Measurements from ENCODE around the gene SUSD4. TPM values are rescaled to one million over a fixed set of nuclear protein-coding genes. Genes with fewer than 3 reads are reported as not detected.

The SUSD4 gene
- polyA plus RNA-seq, 2 of the 4 experiments (the other 2 are of a cell fraction) = 0.61 to 0.85 TPM

- Histone ChIP-seq H3K27ac (no peak overlapping the region), H3K9me3 (no peaks in the 10 kb centered on the region), H3K4me2 (no peak overlapping the region), H3K4me1 (no peaks in the 10 kb centered on the region), H3K4me3 (no peak overlapping the region)
- DNase-seq (ENCODE audit: low read depth in 1 of 2, low spot score in 1 of 2) (no peak), FAIRE-seq (no peak), ATAC-seq (no peak)
- TF ChIP-seq RAD21 (conservative IDR thresholded peaks at IDR 0.05 in 1 of 2, IDR thresholded peaks at IDR 0.05 in 1 of 2) (no peak), NFE2L2 (conservative IDR thresholded peaks at IDR 0.05; ENCODE audit: low read length) (no peak)
- WGBS (ENCODE audit: missing lambda C conversion rate) = 59% methylated on average over 5 of the region's 5 CpGs
- ChIA-PET POLR2A (no interaction called here), CTCF (interaction anchor here (1.3 kb wide), 1 partner anchor 14 kb away, joined by 3 read pairs; the partner anchor contains the start of gene SUSD4)
Measured at GRCh38 chr1:223350361-223350908, 13.5 kb downstream of the SUSD4 start.

DNA sequence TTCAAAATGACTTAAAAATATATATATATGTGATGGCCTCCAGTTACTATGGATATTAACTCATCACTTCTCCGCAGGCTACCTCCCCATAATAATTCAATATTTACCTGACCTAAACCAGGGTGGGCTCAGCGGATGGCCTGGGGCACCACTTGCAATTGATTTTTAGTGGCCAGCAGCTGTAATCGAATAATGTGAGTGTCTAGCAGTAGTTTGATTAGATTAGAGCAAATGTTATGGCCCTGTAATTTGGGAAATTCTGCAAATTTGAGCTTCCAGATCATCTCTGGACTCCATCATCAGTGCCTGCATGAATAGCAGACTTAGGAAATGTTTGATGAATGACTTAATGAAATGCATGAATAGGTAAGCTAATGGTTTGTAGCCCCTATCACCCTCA, 14.7 kb downstream of the SUSD4 start:
- no peak overlapping the region for H3K27ac ChIP-seq
- ChIA-PET CTCF (interaction anchor here (0.5 to 2.0 kb wide), 3 partner anchors 9 to 84 kb away, joined by 3 to 9 read pairs (median 3); no protein-coding TSS in a partner anchor), POLR2A (no interaction called here)
- TF ChIP-seq RAD21 (conservative IDR thresholded peaks at IDR 0.05 in 1 of 2, IDR thresholded peaks at IDR 0.05 in 1 of 2) (no peak), FOSB (CRISPR knock-in tag; IDR thresholded peaks at IDR 0.05) (no peak), NFE2L2 (conservative IDR thresholded peaks at IDR 0.05; ENCODE audit: low read length) (no peak)
- TF ChIP-seq, protein P1, sequence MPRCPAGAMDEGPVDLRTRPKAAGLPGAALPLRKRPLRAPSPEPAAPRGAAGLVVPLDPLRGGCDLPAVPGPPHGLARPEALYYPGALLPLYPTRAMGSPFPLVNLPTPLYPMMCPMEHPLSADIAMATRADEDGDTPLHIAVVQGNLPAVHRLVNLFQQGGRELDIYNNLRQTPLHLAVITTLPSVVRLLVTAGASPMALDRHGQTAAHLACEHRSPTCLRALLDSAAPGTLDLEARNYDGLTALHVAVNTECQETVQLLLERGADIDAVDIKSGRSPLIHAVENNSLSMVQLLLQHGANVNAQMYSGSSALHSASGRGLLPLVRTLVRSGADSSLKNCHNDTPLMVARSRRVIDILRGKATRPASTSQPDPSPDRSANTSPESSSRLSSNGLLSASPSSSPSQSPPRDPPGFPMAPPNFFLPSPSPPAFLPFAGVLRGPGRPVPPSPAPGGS (IDR thresholded peaks at IDR 0.05) = no peak
- no peaks in the 10 kb centered on the region for H3K9me3 ChIP-seq
- DNase-seq (ENCODE audit: low read depth in 1 of 2, low spot score in 1 of 2) (no peak), ATAC-seq (no peak), FAIRE-seq (no peak)
- WGBS (ENCODE audit: missing lambda C conversion rate) = 65% methylated on average over 3 of the region's 3 CpGs
- no peaks in the 10 kb centered on the region for H3K4me1 ChIP-seq
- no peak overlapping the region for H3K4me3 ChIP-seq
- no peak overlapping the region for H3K4me2 ChIP-seq

GRCh38 chr1:223348439-223348838, 15.5 kb downstream of the SUSD4 start:
- ChIA-PET POLR2A (no interaction called here), CTCF (interaction anchor here (2.0 kb wide), 1 partner anchor 11 kb away, joined by 9 read pairs; no protein-coding TSS in a partner anchor)
- no peak overlapping the region for H3K4me3 ChIP-seq
- TF ChIP-seq POLR2AphosphoS2 (conservative IDR thresholded peaks at IDR 0.05; ENCODE audit: low read length) (no peak), HEYL (CRISPR knock-in tag; IDR thresholded peaks at IDR 0.05) (no peak), RAD21 (conservative IDR thresholded peaks at IDR 0.05 in 1 of 2, IDR thresholded peaks at IDR 0.05 in 1 of 2) (no peak), EHMT2 (IDR thresholded peaks at IDR 0.05; ENCODE audit: low read depth) (no peak), KDM1A (IDR thresholded peaks at IDR 0.05; ENCODE audit: low read depth) (no peak), ESRRA (IDR thresholded peaks at IDR 0.05; ENCODE audit: borderline replicate concordance, low read length) (no peak), CHD4 (IDR thresholded peaks at IDR 0.05; ENCODE audit: borderline replicate concordance) (no peak), SREBF2 (IDR thresholded peaks at IDR 0.05) (no peak), ZFP36 (IDR thresholded peaks at IDR 0.05; ENCODE audit: borderline replicate concordance, partially characterized antibody) (no peak), SMC3 (IDR thresholded peaks at IDR 0.05) (no peak), BHLHE40 (IDR thresholded peaks at IDR 0.05; ENCODE audit: low read depth, low read length) (no peak), CHD2 (IDR thresholded peaks at IDR 0.05; ENCODE audit: low read length, partially characterized antibody) (no peak), NPAS2 (CRISPR knock-in tag; IDR thresholded peaks at IDR 0.05; ENCODE audit: borderline replicate concordance) (no peak)
- TF ChIP-seq, protein P2, sequence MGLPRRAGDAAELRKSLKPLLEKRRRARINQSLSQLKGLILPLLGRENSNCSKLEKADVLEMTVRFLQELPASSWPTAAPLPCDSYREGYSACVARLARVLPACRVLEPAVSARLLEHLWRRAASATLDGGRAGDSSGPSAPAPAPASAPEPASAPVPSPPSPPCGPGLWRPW (IDR thresholded peaks at IDR 0.05) = no peak
- TF ChIP-seq, protein P3, sequence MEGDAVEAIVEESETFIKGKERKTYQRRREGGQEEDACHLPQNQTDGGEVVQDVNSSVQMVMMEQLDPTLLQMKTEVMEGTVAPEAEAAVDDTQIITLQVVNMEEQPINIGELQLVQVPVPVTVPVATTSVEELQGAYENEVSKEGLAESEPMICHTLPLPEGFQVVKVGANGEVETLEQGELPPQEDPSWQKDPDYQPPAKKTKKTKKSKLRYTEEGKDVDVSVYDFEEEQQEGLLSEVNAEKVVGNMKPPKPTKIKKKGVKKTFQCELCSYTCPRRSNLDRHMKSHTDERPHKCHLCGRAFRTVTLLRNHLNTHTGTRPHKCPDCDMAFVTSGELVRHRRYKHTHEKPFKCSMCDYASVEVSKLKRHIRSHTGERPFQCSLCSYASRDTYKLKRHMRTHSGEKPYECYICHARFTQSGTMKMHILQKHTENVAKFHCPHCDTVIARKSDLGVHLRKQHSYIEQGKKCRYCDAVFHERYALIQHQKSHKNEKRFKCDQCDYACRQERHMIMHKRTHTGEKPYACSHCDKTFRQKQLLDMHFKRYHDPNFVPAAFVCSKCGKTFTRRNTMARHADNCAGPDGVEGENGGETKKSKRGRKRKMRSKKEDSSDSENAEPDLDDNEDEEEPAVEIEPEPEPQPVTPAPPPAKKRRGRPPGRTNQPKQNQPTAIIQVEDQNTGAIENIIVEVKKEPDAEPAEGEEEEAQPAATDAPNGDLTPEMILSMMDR (IDR thresholded peaks at IDR 0.05) = no peak
- 82% methylated on average over 2 of the region's 2 CpGs for WGBS (ENCODE audit: missing lambda C conversion rate)
- no peak for ATAC-seq
- FAIRE-seq = no peak
- H3K4me2 ChIP-seq = no peak overlapping the region
- no peaks in the 10 kb centered on the region for H3K9me3 ChIP-seq
- H3K27ac ChIP-seq = no peak overlapping the region
- H3K4me1 ChIP-seq = no peaks in the 10 kb centered on the region
- no peak for DNase-seq (ENCODE audit: low read depth in 1 of 2, low spot score in 1 of 2)

Measured in A549 (cell line).